ENCODE measurements around the gene HTRA2.
"Not testable (repeated sequence)": the region's sequence is repeated elsewhere in the genome, so short reads cannot be mapped to it uniquely, and the experiment has no call there.

The HTRA2 gene

DNA sequence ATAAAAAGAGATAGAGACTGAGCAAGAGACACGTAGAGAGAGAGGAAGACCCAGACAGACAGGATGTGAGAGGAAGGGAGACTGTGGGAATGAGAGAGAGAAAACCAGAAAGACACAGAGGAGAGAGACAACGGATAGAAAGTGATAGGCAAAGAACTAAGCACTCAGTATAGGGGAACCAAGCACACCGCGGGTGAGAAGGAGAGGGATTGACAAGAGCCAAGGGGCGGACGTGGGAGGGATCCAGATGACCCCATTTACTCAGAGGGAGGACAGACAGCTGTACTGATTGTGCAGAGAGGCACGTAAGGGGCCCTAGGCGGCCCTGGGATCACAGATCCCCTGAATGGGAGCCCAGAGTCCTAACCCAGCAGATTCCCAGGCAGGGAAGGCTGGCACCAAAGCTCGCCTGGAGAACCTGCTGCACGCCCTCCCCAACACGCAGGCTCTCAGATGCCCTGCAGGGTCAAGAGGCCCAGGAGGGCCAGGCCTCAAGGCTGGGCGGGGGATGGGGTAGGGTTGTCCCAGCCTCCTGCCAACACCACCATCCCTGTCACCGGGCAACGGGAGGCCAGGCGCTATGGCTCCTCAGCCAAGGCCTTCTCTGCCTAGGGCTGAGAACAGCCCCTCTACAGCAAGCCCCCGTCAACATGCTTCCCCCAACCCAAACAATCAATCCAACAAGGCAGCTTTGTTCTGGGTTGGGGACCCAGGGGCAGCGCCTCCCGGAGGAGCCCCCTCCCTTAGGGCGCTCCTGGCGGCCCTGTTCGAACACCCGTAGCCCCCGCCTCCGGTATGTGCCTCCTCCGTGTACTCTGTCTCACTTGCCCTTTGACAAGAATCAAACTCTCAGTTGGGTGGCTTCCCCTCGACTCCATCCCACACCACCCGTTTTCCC, 23.4 kb downstream of the HTRA2 start:
- no peaks in the 10 kb centered on the region for H3K9me3 Mint-ChIP-seq
- no peak for DNase-seq (ENCODE audit: low spot score in 2 of 2)
- H3K36me3 Mint-ChIP-seq: peaks cover 3% of the 10 kb centered on the region
- H3K4me3 Mint-ChIP-seq: peak overlapping the region; percentile 75
- peaks cover 11% of the 10 kb centered on the region for H3K27me3 Mint-ChIP-seq
- ATAC-seq (ENCODE audit: low read depth): no peak
- peaks cover 36% of the 10 kb centered on the region for H3K4me1 Mint-ChIP-seq
- H3K27ac Mint-ChIP-seq: peak overlapping the region; percentile 74

DNA sequence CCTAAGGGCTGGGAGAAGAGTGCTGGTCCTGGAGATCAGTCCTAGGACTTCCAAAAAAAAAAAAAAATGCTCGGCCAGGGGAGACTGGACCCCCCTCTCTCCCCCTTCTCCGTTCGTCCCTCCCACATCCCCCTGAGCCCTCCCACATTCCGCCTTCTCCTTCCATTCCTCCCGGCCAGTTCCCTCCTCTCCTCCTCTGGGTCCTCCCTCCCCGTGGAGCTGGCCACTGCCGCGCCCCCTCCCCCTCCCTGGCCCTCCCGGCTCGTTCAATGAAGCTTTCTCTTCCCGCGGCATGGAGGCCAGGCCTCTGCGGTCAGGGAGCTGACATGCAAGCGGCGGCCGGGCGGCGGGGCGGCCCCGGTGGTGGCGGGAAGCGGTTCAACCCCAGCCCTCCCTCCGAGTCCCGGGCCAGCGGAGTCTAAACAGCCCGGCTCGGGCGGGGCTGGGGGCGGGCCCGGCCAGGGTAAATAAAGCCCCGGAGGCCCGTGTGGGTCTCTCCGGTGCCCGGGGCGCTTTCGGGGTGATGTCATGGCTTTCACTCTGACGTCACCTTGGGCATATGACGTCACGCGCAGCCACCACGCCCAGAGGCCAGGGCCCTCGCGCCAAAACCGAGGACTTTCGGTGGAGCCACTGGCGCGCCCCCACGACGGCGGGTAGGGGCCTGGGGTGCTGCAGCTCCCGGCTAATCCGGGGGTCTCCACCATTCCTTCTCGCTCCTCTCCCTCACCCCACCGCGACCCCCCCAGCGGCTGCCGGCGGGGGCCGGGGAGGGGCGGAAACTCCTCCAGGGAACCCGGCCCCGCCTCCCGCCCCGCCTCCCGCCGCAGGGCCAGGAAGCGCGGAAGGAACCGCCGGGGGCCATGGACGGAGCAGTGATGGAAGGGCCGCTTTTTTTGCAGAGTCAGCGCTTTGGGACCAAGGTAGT, 24.4 kb downstream of the HTRA2 start, which contains the start of the genes DOK1 and LOXL3:
Gene DOK1 (plus strand): TSS at position 829 of the 928 bp plus-strand sequence. CDS start 35 bp downstream, at position 864.
Gene LOXL3 (minus strand): TSS at position 51 of the 928 bp plus-strand sequence. CDS start 1,308 bp downstream, outside the sequence.
- Mint-ChIP-seq H3K27ac (peak within 1 kb of the TSS; percentile 74), H3K27me3 (peaks cover 8% of the 10 kb centered on the region), H3K4me1 (peaks cover 32% of the 10 kb centered on the region), H3K4me3 (peak within 1 kb of the TSS; percentile 92), H3K9me3 (no peaks in the 10 kb centered on the region), H3K36me3 (peaks cover 3% of the 10 kb centered on the region)
- peak; percentile 86 to 90 for DNase-seq (ENCODE audit: low spot score in 2 of 2)
- peak; percentile 77 for ATAC-seq (ENCODE audit: low read depth)

DNA sequence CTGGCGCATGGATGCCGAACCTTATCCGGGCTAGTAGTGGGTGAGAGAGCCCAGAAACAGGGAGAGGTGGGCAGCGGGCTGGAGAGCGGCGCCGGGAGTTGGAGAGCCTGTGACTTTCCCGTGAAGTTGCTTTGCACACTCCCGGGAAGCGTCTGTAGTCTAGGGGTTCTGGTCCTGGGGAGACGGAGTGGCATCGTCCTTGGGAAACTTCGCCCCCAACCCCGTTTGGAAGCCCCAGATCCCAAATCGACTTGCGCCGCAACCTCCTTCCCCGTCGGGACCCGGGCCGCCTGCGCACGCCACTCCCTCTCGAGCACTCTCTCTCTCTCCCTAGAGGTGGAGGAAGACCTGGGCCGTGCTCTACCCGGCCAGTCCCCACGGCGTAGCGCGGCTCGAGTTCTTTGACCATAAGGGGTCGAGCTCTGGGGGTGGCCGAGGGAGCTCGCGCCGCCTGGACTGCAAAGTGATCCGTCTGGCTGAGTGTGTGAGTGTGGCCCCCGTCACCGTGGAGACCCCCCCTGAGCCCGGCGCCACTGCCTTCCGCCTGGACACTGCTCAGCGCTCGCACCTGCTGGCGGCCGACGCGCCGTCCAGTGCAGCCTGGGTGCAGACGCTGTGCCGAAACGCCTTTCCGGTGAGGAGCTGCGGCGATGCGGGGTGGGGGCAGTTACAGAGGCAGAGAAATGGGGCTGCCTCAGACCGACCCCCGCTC, 25.2 kb downstream of the HTRA2 start:
- Mint-ChIP-seq H3K27ac (peak overlapping the region; percentile 74), H3K4me1 (peaks cover 27% of the 10 kb centered on the region), H3K4me3 (peak overlapping the region; percentile 92), H3K36me3 (peaks cover 3% of the 10 kb centered on the region), H3K27me3 (peaks cover 5% of the 10 kb centered on the region), H3K9me3 (no peaks in the 10 kb centered on the region)
- peak; percentile 49 for ATAC-seq (ENCODE audit: low read depth)
- DNase-seq (ENCODE audit: low spot score in 2 of 2): peak in 1 of 2 donors; percentile 46

GRCh38 chr2:74555610-74556103, 25.9 kb downstream of the HTRA2 start:
- peak overlapping the region; percentile 92 for H3K4me3 Mint-ChIP-seq
- peaks cover 3% of the 10 kb centered on the region for H3K36me3 Mint-ChIP-seq
- peaks cover 29% of the 10 kb centered on the region for H3K4me1 Mint-ChIP-seq
- ATAC-seq (ENCODE audit: low read depth): no peak
- no peaks in the 10 kb centered on the region for H3K9me3 Mint-ChIP-seq
- H3K27ac Mint-ChIP-seq: peak overlapping the region; percentile 74
- no peak for DNase-seq (ENCODE audit: low spot score in 2 of 2)
- H3K27me3 Mint-ChIP-seq: peaks cover 3% of the 10 kb centered on the region

DNA sequence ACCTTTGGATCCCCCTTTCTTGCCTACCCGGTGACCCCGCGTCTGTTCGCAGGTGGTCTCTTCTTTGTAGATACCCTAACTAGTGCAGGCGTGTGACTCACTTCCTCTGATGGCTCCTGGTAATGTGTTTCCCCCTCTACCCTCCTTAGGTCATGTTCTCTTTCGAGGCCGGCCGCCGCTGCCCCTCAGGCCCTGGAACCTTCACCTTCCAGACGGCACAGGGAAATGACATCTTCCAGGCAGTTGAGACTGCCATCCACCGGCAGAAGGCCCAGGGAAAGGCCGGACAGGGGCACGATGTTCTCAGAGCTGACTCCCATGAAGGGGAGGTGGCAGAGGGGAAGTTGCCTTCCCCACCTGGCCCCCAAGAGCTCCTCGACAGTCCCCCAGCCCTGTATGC, 26.4 kb downstream of the HTRA2 start:
- no peak overlapping the region for H3K27ac Mint-ChIP-seq
- peaks cover 29% of the 10 kb centered on the region for H3K4me1 Mint-ChIP-seq
- H3K36me3 Mint-ChIP-seq: peaks cover 3% of the 10 kb centered on the region
- peak overlapping the region; percentile 92 for H3K4me3 Mint-ChIP-seq
- DNase-seq (ENCODE audit: low spot score in 2 of 2) (no peak), ATAC-seq (ENCODE audit: low read depth) (no peak)
- H3K27me3 Mint-ChIP-seq: peaks cover 3% of the 10 kb centered on the region
- no peaks in the 10 kb centered on the region for H3K9me3 Mint-ChIP-seq

GRCh38 chr2:74556831-74557370, 27.2 kb downstream of the HTRA2 start:
- H3K27ac Mint-ChIP-seq: peak overlapping the region; percentile 70
- H3K9me3 Mint-ChIP-seq: no peaks in the 10 kb centered on the region
- H3K36me3 Mint-ChIP-seq: peaks cover 3% of the 10 kb centered on the region
- H3K27me3 Mint-ChIP-seq: no peaks in the 10 kb centered on the region
- peaks cover 23% of the 10 kb centered on the region for H3K4me1 Mint-ChIP-seq
- H3K4me3 Mint-ChIP-seq: no peak overlapping the region
- DNase-seq (ENCODE audit: low spot score in 2 of 2): no peak
- ATAC-seq (ENCODE audit: low read depth): no peak

- ATAC-seq (ENCODE audit: low read depth) (no peak), DNase-seq (ENCODE audit: low spot score in 2 of 2) (no peak)
- H3K27ac Mint-ChIP-seq: no peak overlapping the region
- no peak overlapping the region for H3K4me3 Mint-ChIP-seq
- H3K9me3 Mint-ChIP-seq: no peaks in the 10 kb centered on the region
- H3K36me3 Mint-ChIP-seq: peaks cover 3% of the 10 kb centered on the region
- no peaks in the 10 kb centered on the region for H3K27me3 Mint-ChIP-seq
- H3K4me1 Mint-ChIP-seq: peaks cover 11% of the 10 kb centered on the region
Measured at GRCh38 chr2:74558284-74559230, 28.8 kb downstream of the HTRA2 start.

DNA sequence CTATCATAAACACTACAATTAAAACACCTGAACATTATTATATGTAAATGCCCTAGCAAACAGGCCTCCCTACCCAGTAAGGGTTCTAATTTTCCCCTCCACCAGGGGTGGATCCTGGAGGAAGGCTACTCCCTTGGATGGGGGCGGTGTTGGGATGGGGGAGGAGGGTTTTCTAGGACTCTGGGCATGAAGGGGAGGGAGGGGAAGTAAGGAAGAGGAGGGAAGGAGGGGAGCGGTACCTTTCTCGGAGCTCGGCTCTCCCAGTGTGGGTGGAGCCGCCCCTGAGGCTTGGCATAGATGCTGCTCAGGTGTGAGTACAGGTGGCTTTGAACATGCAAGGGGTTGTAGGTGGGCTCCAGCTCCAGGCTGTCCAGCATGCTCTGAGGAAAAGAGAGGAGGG, 30.2 kb downstream of the HTRA2 start:
- no peak for ATAC-seq (ENCODE audit: low read depth)
- H3K9me3 Mint-ChIP-seq: no peaks in the 10 kb centered on the region

GRCh38 chr2:74560591-74560990, 30.9 kb downstream of the HTRA2 start:
- DNase-seq (ENCODE audit: low spot score in 2 of 2) (no peak), ATAC-seq (ENCODE audit: low read depth) (no peak)
- no peaks in the 10 kb centered on the region for H3K9me3 Mint-ChIP-seq
- peaks cover 3% of the 10 kb centered on the region for H3K36me3 Mint-ChIP-seq
- no peak overlapping the region for H3K4me3 Mint-ChIP-seq
- H3K27ac Mint-ChIP-seq: peak overlapping the region; percentile 50
- peaks cover 9% of the 10 kb centered on the region for H3K4me1 Mint-ChIP-seq
- no peaks in the 10 kb centered on the region for H3K27me3 Mint-ChIP-seq

More for the DNA sequence above, 30.2 kb downstream of the HTRA2 start:
- H3K27me3 Mint-ChIP-seq: no peaks in the 10 kb centered on the region
- peaks cover 3% of the 10 kb centered on the region for H3K36me3 Mint-ChIP-seq
- DNase-seq (ENCODE audit: low spot score in 2 of 2): no peak
- H3K4me3 Mint-ChIP-seq: no peak overlapping the region
- peaks cover 9% of the 10 kb centered on the region for H3K4me1 Mint-ChIP-seq
- peak overlapping the region; percentile 50 for H3K27ac Mint-ChIP-seq

DNA sequence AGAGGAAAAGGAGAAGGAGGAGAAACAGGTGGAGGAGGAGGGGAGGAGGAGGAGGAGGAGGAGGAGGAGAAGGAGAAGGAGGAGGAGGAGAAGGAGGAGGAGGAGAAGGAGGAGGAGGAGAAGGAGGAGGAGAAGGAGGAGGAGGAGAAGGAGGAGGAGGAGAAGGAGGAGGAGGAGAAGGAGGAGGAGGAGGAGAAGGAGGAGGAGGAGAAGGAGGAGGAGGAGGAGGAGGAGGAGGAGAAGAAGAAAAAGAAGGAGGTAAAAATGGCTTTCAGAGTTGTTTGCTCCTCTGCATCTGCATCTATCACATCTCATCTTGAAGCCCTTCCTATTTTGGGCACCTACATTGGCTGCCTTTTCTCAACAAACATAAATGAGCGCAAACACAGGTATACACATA, 31.3 kb downstream of the HTRA2 start:
- H3K4me1 Mint-ChIP-seq; ATAC-seq (ENCODE audit: low read depth); H3K27ac Mint-ChIP-seq: not testable (repeated sequence)

DNA sequence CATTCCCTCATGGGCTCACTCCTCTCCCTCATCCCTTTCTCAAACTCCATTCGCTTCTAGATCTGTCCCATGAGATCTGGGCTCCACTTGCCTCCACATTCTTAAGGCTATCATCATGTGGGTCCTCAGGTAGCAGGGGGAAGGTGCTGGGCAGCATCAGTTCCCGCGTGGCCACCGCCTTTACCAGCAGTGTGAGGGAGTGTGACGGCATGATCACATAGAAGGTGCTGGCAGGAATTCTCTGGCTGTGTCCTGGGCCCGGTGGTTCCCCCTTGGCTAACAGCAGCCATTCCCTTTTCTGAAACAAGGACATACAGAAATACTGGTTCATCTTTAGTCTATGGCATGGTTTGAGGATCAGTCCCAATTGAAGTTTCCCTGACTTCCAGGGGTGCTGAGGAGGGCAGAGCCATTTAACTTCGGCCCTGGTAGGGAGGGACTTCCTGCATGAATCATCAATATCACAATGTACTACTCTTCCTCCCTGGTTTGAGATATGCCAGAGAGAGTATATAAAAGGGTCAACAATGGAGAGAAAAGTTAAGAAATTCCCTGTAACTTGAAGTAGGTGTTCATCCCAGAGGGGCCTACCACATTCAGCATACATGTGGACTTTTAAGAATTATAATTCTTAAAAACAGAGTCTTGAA, 32.5 kb downstream of the HTRA2 start:
- DNase-seq (ENCODE audit: low spot score in 2 of 2) (no peak), ATAC-seq (ENCODE audit: low read depth) (no peak)
- Mint-ChIP-seq H3K4me1 (peaks cover 3% of the 10 kb centered on the region), H3K27me3 (no peaks in the 10 kb centered on the region), H3K4me3 (no peak overlapping the region), H3K36me3 (no peaks in the 10 kb centered on the region), H3K9me3 (no peaks in the 10 kb centered on the region), H3K27ac (no peak overlapping the region)

More for the DNA sequence above, 31.3 kb downstream of the HTRA2 start:
- H3K36me3 Mint-ChIP-seq; H3K9me3 Mint-ChIP-seq; H3K4me3 Mint-ChIP-seq; DNase-seq (ENCODE audit: low spot score in 2 of 2); H3K27me3 Mint-ChIP-seq: not testable (repeated sequence)

DNA sequence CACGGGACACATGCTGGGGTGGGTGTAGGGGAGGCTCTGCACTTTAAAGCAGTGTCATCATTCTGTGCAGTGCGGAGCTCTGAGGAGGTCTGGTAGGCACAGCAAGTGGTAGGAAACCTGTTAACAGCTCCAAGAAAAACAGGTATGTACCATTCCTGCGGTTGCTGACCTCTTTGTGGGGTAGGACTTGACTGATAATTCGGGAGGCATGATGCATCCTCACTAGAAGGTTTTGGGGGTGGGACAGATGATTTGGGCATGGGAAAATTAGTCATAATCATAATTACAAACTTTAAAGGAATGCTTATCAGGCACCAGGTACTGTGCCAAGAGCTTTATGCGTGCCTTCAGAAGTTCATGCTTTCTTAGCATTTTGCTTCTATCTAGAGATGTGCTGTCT, 34.5 kb downstream of the HTRA2 start:
- Mint-ChIP-seq H3K4me3 (no peak overlapping the region), H3K9me3 (no peaks in the 10 kb centered on the region), H3K36me3 (no peaks in the 10 kb centered on the region), H3K4me1 (peaks cover 6% of the 10 kb centered on the region), H3K27ac (no peak overlapping the region), H3K27me3 (no peaks in the 10 kb centered on the region)
- DNase-seq (ENCODE audit: low spot score in 2 of 2) (no peak), ATAC-seq (ENCODE audit: low read depth) (no peak)
